Measurements from ENCODE around the gene LAPTM5.
"Not testable (repeated sequence)": the region's sequence is repeated elsewhere in the genome, so short reads cannot be mapped to it uniquely, and the experiment has no call there.

LAPTM5 gene

DNA sequence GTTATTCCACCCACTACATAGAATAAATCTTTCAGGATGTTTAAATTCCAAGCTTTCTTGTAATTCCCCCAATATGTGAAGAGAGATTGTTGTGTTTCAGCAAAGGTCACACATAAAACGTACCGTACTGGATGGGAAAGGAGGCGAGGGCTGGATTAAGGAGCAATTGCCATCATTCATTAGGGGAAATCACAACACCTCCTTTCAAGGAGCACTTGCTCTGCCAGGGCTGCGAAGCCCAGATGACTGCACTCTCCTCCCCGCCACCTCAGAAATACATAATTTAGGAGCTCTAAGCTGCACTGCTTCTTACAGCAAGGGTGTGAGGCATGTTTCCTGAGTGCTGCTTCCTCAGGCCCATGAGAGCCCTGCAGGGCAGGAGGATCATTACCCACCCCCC, 63.8 kb downstream of the LAPTM5 start:
- DNase-seq (ENCODE audit: low read depth), result no peak

DNA sequence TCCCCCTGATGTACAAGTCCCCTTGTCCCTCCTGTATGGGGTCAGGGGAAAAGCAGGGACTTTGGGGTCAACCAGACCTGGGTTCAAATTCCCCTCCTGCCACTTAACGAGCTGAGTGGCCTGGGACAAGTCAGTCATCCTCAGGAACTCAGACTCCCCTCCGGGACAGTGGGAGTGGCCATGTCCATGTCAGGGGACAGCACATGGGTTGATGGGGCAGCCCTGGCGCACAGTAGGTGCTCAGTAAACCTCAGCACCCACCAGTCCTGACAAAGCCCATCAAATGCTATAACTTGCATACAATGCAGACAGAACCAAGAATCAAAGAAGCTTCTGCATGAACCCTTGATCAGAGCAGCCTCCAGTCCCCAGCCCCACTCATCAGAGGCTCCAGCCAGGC, 64.2 kb downstream of the LAPTM5 start:
- DNase-seq (ENCODE audit: low read depth), result no peak

DNA sequence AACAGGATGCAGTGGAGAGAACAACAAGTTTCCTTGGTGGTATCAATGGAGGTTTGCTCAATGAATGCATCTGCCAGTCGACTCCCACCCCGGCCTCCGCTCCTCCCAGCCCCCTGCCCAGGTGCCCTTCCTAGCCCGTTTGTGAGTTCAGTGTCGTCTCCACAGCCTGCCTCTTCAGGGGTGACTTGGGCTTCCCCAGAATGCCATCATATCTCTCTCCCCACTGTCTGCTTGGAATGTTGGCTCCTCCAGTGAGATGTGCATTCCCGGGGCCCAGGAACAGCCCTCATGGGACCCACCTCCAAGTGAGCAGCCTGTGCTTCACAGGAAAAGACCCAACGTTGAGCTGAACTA, 64.6 kb downstream of the LAPTM5 start:
- DNase-seq (ENCODE audit: low read depth), result no peak

DNA sequence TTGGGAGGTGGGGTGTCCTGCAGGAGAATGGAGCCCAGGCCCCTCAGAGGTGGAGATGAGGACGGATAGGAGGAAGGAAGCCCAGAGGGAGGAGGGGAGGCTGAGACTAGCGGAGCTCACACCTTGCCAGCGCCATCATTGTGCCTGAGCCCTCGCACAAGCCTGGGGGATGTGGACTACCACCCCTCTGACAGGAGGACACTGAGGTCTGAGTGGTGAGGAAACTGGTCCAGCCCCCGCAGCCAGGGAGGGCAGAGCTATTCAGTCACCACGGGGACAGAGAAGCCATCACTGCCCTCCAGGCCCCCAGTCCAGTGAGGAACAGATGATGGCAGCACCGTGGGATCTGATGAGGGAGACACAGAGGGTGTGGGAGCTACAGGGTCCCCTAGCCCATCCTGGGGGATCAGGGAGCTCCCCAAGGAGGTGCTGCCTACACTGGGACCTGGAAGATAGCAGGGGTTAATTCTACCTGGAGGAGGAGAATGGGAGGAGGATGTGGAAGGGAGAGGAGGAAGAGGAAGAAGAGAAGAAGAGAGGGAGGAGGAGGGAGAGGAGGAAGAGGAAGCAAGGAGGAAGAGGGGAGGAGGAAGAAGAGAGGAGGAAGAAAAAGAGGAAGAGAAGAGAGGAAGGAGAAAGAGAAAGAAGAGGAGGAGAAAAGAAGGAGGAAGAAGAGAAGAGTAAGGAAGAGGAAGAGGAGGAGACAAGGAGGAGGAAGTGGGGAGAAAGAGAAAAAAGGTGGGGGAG, 65.2 kb downstream of the LAPTM5 start:
- DNase-seq (ENCODE audit: low read depth), result no peak

DNA sequence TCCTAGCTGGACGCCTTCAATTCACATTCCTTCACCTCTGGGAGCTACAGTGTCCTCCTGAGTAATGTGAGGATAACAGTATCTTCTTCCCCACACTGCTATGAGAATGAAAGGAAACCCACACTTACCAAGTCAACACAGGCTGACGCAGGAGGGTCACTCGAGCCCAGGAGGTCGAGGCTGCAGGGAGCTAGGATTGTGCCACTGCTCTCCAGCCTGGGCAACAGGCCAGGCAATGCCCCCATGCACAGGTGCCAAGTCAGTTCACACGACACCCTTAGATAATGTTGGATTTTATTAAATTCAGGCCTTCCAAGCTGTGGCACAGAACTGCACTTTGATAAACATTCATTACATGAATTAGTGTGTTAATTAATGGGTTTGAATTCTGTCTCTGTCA, 66.1 kb downstream of the LAPTM5 start:
- no peak for DNase-seq (ENCODE audit: low read depth)

DNA sequence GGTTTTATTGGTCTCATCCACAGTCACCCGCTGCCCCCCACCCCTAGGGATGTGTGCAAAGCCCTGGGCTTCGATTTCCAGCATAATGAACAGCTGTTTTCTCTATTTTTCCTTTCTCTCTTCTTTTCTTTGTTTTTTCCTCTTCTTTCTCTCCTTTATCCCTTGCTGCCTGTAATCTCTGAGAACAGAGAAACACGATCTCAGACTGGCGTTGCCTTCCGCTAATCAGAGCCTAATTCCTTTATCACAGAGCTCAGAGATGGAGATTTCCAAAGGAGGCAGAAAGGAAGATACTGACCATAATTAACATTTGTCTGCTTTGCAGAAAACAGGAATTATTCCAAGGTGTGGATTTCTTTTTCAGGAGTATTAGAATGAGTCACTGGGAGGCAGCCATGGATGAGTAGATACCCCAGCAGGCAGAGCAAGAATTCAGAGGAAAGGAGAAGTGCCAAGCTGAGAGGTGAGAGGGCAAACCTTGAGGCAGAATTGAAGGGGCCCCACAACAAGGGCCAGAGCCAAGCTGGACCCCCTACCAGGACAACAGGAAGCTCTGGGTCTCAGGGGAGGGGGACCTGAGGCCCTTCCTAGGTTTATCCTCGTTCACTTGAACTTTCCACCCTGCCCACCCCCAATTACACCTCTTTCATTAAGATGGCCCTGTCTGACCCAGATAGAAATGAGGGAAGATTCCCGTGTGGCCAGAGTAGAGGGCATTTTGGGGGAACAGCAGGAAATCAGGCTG, 67.5 kb downstream of the LAPTM5 start:
- DNase-seq (ENCODE audit: low read depth), result no peak

DNA sequence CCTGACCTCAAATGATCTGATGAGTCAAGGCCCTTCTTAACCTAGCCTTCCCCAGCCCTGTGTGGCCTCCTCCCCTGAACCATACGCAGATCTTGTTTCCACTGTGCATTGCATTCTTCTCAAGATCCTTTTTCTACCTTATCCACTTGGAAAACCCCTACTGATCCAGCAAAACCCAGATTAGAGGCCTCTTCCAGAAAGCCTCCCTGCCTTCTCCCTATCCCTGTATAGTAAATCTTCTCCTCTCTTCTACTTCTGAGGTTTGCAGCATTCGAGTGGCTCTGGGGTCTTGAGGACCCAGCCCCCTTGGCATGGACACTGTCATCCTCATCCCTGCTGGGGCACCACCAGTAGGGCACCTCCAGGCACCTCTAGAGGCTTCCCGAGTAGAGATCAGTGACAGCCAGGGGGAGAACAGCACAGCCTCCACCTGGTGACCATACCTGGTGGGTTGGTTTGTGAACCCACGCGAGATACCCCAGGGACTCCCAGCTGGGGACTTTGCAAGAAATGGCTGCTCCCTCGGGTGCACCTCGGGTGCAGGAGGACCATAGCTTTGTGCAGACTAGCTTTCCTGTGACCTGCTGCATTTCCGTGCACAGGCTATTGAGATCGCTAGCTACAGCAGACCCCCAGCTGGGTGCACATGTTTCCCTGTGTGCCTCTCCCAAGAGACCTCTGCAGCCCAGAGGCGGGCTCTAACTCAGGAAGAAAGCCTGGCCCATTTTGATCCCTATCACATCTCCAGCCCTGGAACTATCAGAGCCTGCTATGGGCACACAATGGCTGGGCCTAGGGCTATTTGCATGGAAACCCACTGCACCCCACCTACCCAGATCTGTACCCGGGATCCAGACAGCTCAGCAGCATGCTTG, 68.4 kb downstream of the LAPTM5 start:
- no peak for DNase-seq (ENCODE audit: low read depth)

DNA sequence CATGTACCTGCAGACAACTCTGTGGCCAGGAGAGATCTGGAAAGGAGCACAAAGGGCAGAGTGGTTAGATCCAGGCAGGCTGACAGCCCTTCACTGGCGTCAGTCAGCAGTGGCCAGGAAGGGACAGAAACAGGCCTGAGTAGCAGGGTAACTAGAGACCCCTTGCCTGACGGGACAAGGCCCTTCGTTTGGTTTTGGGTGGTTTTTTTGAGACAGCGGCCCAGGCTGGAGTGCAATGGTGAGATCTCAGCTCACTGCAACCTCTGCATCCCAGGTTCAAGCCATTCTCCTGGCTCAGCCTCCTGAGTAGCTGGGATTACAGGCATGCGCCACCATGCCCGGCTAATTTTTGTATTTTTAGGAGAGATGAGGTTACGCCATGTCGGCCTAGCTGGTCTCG, 69.1 kb downstream of the LAPTM5 start:
- not testable (repeated sequence) for DNase-seq (ENCODE audit: low read depth)

DNA sequence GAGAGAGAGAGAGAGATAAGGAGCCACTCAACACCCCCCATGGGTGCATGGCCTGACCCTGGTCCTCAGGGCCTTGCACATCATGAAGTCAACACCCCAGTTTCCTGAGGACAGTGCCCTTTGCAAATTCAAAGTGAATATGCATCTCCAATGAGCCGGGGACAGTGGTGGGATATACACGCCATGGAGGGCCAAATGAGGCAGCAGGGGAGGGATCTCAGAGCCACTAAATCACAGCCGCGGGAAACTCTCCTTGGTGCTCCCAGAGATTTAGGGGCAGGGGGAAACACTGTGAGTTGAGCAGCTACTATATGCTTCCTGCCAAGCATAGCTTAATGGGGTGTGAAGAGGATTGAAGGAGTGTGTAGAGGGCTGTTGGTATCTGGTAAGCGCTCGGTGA, 69.7 kb downstream of the LAPTM5 start:
- DNase-seq (ENCODE audit: low read depth), result no peak

DNA sequence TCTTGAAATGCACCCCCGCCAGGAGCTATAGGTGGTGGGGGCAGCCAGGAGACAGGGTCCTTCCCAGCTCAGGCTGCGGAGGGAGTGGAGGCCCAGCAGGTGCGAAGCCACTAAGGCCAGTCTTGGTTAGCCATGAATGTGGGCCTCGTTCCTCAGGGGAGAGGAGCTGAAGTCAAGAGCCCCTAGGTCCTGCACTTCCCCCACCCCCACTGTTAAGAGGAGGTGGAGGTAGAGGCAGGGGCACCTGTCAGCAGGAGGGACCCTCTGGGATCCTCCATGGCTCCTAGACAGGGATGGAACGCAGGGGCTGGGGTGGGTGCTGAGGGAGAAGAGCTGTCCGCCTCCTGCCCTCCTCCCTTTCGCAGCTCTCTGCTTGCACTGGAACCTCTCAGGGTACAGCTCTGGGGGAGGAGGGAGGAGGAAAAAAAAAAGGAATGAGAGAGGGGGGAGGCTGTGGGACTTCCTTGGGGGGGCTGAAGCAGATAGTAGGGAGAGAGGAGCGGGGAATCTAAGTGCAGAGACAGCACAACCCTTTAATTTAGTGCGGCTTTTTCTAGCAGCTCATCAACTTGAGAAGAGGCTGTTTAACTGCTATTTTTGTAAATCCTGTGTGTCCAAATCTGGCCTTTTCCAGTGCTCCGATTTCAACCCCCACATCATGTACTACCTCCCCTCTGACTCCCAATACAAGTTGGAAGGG, 71.2 kb downstream of the LAPTM5 start:
- DNase-seq (ENCODE audit: low read depth), result no peak

DNA sequence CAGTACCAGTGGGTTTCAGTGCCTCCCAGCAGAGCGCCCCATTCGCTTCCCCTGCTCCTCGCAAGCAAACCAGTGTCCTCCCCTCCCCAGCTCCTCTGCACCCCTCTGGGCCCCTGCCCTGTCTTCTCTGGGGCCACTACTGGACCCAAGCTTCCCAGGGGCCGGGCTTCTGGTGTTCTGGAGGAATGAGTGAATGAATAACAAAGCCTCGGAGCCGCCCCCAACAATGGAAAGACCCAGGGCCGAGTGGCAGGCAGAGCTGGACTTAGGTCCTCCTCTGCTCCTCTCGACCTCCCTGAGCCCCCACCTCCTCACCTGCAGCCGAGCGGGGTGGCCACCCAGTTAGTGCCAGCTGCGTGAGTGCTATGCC, 71.8 kb downstream of the LAPTM5 start:
- no peak for DNase-seq (ENCODE audit: low read depth)

DNA sequence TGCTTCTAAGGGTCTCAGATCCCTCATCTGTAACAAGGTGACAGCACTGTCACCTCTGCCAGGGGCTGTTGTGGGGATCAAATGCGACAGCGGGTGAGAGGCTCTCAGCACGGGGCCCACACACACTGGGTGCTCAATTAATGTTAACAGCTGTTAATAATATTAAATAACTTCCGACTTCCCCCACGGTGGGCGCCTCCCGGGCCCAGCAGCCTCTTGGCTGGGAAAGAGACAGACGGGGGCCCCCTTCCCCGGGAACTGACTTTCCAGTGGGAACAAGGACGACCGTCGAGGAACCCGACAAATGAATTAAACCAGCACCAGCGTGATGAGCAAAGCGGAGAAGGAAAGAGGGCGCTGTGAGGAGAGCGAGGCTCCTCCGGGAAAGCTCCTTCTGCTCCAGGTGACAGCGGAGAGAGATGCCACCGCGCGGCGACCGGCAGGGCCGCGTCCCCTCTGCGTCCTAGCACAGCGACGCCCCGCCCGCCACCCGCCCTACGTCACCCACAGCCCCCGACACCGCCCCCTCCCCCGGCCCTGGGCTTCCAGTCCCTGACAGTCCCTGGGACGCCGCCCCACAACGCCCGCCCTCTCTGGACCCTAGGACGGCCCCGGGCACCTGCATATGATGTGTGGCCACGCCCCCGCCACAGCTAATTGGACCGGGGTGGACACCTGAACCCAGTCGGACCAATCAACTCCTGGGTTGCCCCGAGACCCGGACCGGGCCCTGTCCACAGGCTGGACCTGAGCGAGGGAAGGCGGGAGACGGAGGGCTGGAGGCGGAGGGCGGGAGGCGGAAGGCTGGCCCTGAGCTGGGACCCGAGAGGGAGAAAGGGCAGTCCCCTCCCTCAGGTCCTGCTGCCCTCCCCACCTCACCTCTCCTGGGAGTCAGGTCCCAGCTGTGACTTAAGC, 72.4 kb downstream of the LAPTM5 start:
- DNase-seq (ENCODE audit: low read depth), result no peak

DNA sequence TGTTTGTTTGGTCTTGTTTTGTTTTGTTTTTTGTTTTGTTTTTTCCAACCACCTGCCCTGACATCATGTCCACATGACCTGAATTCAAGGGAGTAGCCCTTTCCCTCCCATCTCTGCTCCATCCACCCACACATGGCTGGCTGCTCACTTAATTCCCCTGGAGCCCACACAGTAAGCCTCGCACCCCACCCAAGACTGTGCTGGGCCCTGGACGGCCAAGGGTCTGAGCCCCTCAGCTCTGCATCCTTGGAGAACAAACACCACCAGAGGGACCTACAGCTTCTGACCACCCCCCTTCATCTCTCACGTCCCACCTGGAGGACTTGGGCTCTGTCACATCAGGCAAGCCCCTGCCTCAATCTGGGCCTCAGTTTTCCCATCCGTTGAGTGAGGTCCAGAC, 73.3 kb downstream of the LAPTM5 start:
- no peak for DNase-seq (ENCODE audit: low read depth)

DNA sequence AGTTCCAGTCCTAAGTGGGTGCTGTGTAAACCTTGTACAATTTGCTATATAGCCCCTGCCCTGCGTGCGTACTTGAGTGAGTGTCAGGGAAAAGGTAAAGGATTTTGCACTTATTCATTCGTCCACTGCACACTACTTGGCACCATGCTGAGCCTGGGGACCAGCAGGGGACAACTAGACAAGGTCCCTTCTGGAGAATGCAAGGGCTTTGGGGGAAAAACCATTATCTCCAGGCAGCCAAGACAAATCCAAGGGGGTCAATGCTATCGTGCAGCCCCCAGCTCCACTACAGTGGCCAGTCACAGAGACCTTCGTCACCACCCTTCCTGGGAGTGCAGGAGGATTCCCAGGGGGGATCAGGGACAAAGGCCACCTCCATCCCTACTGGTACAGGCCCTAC, 73.9 kb downstream of the LAPTM5 start:
- DNase-seq (ENCODE audit: low read depth), result no peak

All from fibroblast of the conjunctiva (primary cell).